HG02970 (cell line): Measurements from ENCODE around the gene PLEKHG1.

Experiments
- ATAC-seq: cut with Tn5 transposase; IDR thresholded peaks from one replicate; pipeline ENCODE4 v1.9.1; 2021; ENCODE audit warnings: mild to moderate bottlenecking, moderate library complexity, moderate number of reproducible peaks; ENCODE audit not compliant: unreplicated experiment, low FRiP score

PLEKHG1 gene

DNA sequence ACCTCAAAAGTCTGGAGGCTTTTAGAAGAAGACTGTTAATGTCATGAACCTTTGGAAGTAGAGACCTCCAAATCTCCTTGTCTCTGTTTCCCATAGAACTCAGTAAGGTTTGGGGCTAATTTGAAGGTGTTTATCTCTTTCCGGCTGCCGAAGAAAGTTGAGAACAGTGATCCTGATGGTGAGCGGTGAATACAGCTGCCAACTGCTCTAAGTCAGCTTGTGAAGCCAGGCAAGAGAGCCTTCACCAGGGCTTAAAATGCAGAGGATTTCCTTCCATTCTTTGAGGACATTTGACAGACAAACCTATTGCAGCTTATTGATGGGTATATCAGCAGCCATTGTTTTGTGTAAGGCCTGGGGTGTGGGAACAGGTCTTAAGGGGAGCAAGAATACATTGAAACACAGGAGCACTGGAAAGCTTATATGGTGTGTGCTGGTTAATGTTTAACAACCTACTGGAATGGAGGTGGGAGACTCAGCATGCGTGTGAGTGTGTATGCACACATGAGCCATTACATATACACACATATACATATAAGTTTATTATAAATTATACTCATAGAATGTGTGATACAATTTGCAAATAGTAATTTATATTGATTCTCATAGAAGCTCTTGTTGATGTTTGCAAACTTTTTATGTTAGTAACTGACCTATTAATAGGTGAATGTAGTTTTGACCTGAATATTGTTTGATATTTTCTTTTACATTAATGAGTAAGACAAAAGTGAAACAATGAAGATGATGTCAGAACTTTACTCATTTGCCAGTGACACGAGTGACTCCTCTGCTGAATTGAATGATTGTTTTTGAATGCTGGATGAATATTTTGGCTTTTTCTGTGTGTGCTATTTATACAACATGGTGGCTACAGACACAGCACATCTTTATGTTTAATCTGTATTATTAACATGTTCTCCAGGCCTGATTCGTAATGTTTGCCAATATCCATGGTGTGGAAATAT is 18.1 kb downstream of the PLEKHG1 start:
- no peak for ATAC-seq

DNA sequence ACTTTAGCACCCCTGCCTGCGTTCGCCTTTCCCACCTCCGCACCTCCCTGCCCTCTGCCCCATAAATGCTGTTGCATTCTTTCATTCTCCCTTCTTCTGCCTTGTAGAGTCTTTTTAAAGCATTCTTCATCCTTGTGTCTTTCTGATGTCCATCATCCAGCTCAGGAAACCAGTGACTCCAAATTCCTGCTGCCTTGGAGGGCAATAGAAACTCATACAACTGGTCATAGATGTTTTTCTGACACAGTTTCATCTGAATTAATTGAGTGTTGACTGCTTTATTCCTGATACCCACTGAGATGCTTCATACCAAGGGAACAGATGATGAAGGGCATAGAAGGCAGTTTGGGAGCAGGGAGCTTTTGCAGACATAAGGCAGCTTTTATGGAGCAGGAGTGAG is 19.6 kb downstream of the PLEKHG1 start:
- no peak for ATAC-seq

- no peak for ATAC-seq
These were observed 20.6 kb downstream of the PLEKHG1 start for GRCh38 chr6:150620244-150620643.

- ATAC-seq: no peak
These were observed 21.1 kb downstream of the PLEKHG1 start for GRCh38 chr6:150620763-150621162.

GRCh38 chr6:150622476-150622875 is 22.8 kb downstream of the PLEKHG1 start:
- ATAC-seq: no peak

DNA sequence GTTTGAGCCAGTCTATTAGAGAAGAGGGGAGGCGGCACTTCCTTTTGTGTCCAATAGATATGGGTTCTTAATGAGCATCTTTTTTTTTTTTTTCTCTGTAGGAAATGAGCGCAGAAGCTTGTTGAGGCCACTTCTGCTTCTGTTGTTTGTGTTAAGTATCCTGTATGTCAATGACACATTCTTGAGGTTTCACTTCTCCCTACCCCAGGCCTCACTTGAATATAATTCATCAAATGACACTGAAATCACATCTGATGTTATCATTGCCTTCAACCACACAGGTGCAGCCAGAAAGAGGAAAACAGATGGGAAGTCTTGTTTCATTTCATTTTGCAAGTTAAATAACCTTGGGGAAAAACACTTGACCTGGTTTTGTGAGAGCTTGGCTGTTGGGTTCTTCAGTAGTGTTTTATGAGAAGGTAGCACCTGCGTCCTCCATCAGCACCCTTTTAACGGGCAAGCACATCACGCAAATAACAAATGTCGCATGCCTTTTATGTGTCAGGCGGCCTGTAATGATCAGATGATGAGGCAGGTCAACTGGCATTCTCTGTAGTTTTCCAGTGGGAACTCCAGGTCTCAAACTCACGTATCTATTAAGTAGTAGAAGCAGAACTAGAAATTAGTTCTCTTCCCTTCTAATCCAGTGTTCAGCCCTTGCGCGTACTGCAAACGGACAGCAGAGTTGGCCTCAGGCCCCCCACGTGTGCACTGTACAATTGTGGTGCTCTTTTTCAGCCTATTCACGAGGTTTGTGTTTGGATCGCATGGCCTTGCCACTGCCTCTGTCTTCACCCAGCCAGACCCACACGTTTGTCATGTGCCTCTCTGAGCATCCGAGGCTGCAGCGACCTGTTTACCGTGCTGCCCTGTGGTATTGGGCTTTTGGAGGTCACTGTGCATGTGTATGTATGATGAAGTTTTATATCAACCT is 23.5 kb downstream of the PLEKHG1 start:
- ATAC-seq: peak; percentile 93

DNA sequence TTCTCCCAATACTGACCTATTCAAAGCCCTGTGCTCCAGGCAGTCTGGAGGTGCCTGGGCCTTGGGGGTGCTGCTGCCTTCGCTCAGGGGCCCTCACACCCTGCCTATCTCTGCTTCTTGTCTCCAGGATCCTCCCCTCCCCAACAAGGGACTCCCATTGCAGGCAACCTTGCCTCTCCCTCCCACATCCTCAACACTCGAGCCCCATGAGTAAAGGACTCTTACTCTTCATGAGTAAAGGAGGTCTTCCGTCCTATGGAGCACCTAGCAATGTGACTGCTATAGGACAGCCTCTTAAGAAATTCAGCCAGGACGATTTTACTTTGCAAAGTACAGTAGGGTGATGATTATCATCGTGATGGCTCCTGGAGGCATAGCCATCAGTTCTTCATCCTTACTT is 24.5 kb downstream of the PLEKHG1 start:
- no peak for ATAC-seq

DNA sequence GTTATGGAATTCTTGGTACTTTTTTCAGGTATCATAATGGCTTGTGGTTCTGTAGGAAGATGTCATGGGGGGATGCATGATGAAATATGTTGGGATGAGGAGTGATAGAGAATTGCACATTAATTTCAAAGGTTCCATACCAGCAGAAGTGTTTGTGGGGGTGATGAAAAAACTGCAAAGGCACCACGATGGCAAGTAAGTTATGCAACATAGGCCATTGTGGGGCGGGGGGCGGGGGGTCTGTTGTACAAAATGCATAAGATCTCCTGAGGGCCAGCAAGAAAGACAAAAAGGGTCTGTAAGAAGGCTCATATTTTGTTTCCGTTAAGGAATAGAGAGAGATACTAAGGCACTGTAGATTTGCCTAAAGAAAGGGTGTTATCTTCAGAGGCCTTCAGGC is 26.2 kb downstream of the PLEKHG1 start:
- ATAC-seq: no peak

DNA sequence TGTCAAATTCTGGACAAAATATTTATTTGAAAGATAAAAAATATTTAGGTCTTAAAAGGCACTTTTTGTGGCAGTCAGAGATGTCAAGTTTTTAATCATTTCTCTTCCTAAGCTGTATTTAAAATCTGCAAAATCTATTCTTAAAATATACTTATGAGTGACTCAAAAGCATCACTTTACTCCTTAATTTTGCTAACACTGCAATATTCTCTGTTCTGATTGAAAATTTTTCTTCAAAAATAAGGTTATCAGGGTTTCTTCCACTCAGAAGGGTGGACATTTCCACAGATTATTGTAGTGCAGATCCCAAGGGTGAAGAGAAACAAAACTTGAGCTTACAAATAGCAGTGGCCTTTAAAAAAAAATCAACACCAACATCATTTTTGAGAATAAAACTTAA is 27.5 kb downstream of the PLEKHG1 start:
- no peak for ATAC-seq

GRCh38 chr6:150627585-150628025 is 27.9 kb downstream of the PLEKHG1 start:
- no peak for ATAC-seq

GRCh38 chr6:150628908-150629307 is 29.2 kb downstream of the PLEKHG1 start:
- ATAC-seq: no peak

DNA sequence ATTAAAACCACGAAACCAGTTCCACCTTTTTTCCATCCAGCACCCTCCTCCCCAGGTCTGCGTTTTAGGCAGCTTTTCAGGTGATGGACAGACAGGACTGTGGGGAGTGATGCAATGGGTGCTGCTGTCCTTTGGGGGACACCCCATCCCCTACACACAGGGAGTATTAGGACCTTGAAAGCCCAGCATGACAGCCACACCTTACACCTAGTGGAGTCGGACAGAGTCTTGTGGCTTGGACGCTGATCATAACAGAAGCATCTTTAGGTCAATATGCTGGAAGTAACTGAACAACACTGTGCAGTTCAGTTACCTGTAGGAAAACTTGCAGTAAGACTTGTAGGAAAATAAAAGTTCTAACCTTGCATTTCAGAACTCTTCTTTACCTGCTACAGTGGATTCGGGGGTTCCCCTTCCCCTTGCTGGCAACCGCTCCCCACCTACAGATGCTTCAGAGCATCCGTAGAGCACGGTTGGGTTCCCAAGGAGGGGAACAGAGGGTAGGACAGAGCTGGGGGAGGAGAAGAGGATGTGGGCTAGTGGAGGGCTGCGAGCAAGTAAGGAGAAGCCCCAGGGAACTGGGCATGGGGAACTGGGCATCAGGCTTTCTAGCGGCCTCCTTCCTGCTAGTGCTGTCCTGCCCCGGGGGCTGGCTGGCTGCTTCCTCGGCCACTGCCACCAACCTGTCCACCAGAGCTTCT is 31.7 kb downstream of the PLEKHG1 start:
- ATAC-seq: no peak

- no peak for ATAC-seq
These were observed 32.4 kb downstream of the PLEKHG1 start for GRCh38 chr6:150631984-150632642.

GRCh38 chr6:150632785-150633485 is 33.2 kb downstream of the PLEKHG1 start:
- no peak for ATAC-seq

DNA sequence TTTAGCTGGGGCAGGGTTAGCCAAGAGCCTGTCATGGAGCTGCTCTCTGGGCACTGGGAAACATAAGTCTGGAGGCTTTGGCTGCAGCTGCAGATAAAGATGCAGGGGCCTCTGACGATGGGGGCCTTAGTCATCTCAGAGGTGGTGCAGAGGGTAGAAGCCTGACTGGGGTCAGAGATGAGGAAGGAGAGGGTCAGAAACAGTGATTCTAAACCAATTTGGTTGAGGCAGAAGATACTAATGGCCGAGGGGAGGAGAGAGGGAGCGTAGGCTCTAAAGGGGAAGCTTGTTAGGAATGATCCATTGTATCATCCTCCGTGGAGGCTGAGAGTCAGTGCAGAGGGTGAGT is 33.8 kb downstream of the PLEKHG1 start:
- no peak for ATAC-seq

- ATAC-seq: no peak
These were observed 34.7 kb downstream of the PLEKHG1 start for GRCh38 chr6:150634176-150634963.

GRCh38 chr6:150634964-150635292 is 35.2 kb downstream of the PLEKHG1 start:
- ATAC-seq: no peak

DNA sequence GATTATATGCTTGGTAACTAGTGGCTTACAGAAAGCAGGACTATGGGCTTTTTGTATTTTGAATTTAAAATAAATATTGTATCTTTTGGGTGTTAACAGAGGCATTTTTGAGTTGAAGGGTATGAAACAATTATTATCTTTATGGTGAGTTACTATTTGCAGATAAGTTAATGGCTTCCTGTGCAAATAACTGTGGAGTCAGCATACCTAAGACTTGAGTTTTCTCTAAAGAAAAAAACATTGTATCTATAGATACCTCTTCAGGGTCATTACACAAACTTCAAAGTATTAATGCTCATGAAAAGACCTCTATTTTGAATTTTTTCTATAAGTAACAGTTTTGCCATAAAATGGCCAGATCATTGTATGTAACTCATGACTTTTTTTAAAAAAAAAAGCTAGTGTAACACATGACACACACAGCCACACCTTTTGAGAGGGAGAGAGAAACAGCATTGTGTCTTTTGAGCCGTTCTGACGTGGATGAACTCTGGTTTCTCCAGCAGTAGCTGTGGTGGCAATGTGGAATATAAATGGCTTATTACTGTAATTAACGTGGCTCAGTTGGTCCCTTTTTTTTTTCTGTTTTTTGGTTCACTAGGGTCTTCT is 36.3 kb downstream of the PLEKHG1 start:
- ATAC-seq: no peak
